ENCODE data around the gene ZNF543. TPM values are rescaled to one million over a fixed set of nuclear protein-coding genes. Genes with fewer than 3 reads are reported as not detected.

Gene ZNF543
- total RNA-seq (2022; extraction: Qiagen RNA extraction): 1.6 to 1.9 TPM (median 1.7 TPM) in 5 replicates

DNA sequence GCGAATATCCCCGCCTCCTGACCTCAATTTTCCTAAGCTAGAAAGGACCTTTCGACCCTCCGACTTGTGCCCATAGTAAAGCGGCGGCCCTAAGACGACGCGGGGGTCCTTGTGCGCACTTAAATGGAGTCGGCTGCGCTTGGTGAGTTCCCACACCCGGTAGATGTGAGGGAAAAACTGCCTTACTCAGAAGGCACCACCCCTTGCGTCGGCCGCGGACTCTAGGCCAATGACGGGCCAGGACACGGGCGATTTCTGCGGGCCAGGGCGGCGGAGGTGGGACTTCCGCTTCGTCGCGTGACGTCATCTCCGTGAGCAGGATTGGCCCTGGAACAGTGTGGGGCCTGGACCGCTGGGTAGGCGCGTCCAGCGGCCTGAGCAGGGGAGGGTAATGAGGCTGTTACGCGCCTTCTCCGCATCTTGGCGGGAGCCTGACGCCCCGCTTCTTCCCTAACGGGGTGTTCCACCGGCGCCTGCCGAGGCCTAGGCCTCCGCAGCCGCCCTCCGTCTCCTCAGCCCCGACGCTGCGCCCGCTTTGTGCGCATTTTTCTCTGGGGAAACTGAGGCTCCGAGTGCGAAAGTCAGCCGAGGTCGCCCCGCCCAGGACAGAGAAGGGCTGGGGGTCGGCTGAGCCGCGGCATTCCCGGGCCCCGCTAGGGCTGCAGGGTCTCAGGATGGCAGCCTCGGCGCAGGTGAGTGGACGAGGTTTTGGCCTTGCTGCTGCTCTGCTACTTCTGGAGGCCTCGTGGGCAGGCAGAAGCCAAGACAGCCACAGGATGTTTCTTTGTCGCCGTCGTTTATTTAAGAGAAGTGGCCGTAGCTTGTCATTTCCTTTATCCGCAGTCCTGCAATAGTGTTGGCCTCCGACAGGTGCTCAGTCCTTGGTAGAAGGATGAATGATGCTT is at the start of gene ZNF543:
TSS of gene ZNF543 (plus strand) at position 293 of the 905 bp plus-strand sequence. CDS start at position 675, 382 bp downstream.

GRCh38 chr19:57280165-57280961 is 39.9 kb upstream of the ZNF543 start, which contains the start of gene ZNF460:
TSS of gene ZNF460 (plus strand) at chr19:57280485. CDS start at chr19:57280807, 322 bp downstream.

DNA sequence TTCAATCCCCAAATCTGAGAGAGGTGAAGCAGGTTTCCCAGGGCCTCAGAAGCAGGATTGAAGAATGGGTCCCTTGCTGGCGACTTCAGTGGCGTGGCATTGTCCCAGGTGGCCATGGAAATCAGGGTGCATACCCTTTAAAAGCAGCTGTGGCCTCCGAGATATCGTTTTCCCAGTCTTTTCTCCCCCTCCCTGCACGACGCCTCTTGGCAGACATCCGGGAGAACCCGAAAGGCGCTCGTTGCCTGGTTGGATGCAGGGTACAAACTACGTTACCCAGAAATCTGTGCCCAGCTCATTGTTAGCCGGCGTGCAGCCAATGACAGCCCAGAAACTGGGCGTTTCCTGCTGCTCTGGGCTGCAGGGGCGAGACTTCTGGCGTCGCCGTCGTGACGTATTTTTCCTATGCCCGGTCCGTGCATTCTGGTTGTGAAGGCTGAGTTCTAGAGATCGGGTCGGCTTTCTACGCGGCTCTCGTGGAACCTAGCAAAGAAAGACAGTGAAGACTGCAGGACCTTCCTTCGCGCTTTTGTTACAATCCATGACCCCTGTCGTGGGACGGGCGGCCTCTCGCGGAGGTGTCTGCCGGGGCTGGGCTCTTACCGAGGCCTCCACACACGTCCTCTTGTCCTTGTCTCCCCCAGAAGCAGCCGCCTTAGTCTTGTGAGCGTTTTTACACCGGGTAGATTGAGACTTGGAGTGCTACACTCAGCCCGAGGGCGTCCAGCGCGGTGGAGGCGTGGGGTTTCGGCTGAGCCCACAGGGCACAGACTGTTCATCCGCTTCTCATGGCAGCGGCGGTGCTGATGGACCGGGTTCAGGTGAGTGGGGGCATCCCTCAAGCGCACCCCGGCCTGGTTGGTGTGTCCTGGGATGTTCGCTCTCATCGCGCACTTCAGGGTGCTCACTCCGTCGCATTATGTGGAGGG is 30.9 kb downstream of the ZNF543 start, which contains the start of gene ZNF304:
TSS of gene ZNF304 (plus strand) at position 395 of the 929 bp plus-strand sequence. CDS start at position 789, 394 bp downstream.

GRCh38 chr19:57362997-57363687 is 42.9 kb downstream of the ZNF543 start, which contains the start of the genes TRAPPC2B and ZNF547:
TSS of gene TRAPPC2B (plus strand) at chr19:57363551. CDS start at chr19:57364834, 1,283 bp downstream.
TSS of gene ZNF547 (plus strand) at chr19:57363551. CDS start at chr19:57368556, 5,005 bp downstream.

Other genes starting within 250 kb of the ZNF543 start
- not detected in 5 replicates for gene USP29, start 200.5 kb upstream of the ZNF543 start, total RNA-seq (2022; extraction: Qiagen RNA extraction)
- gene ZIM3, start 175.3 kb upstream of the ZNF543 start, total RNA-seq (2022; extraction: Qiagen RNA extraction): not detected in 5 replicates
- 0.08 to 0.11 TPM in 2 of 5 replicates, not detected in the others for gene DUXA, start 153.0 kb upstream of the ZNF543 start, total RNA-seq (2022; extraction: Qiagen RNA extraction)
- gene ZNF264, start 129.0 kb upstream of the ZNF543 start, total RNA-seq (2022; extraction: Qiagen RNA extraction): 7.5 to 9.6 TPM (median 8.1 TPM) in 5 replicates
- gene AURKC, start 89.4 kb upstream of the ZNF543 start, total RNA-seq (2022; extraction: Qiagen RNA extraction): 0.26 to 0.62 TPM (median 0.40 TPM) in 5 replicates
- 1.5 to 2.8 TPM (median 2.3 TPM) in 5 replicates for gene ZNF805, start 79.8 kb upstream of the ZNF543 start, total RNA-seq (2022; extraction: Qiagen RNA extraction)
- gene ZNF460, start 40.0 kb upstream of the ZNF543 start, total RNA-seq (2022; extraction: Qiagen RNA extraction): 0.92 to 1.9 TPM (median 1.1 TPM) in 5 replicates
- gene ZNF304, start 30.8 kb downstream of the ZNF543 start, total RNA-seq (2022; extraction: Qiagen RNA extraction): 2.2 to 2.6 TPM (median 2.2 TPM) in 5 replicates
- gene TRAPPC2B, start 43.1 kb downstream of the ZNF543 start, total RNA-seq (2022; extraction: Qiagen RNA extraction): 13.1 to 17.4 TPM (median 13.3 TPM) in 5 replicates
- gene ZNF547, start 43.1 kb downstream of the ZNF543 start, total RNA-seq (2022; extraction: Qiagen RNA extraction): 1.0 to 1.7 TPM (median 1.5 TPM) in 5 replicates
- gene ZNF548, start 69.4 kb downstream of the ZNF543 start, total RNA-seq (2022; extraction: Qiagen RNA extraction): 3.8 to 4.8 TPM (median 4.0 TPM) in 5 replicates
- 5.0 to 7.8 TPM (median 5.2 TPM) in 5 replicates for gene ZNF17, start 90.7 kb downstream of the ZNF543 start, total RNA-seq (2022; extraction: Qiagen RNA extraction)
- gene ZNF749, start 114.9 kb downstream of the ZNF543 start, total RNA-seq (2022; extraction: Qiagen RNA extraction): 12.5 to 13.8 TPM (median 13.5 TPM) in 5 replicates
- 0.06 to 0.13 TPM in 2 of 5 replicates, not detected in the others for gene VN1R1, start 136.7 kb downstream of the ZNF543 start, total RNA-seq (2022; extraction: Qiagen RNA extraction)
- 0.86 to 1.8 TPM (median 1.6 TPM) in 5 replicates for gene ZNF772, start 157.1 kb downstream of the ZNF543 start, total RNA-seq (2022; extraction: Qiagen RNA extraction)
- 5.3 to 6.8 TPM (median 6.5 TPM) in 5 replicates for gene ZNF419, start 167.3 kb downstream of the ZNF543 start, total RNA-seq (2022; extraction: Qiagen RNA extraction)
- gene ZNF773, start 179.5 kb downstream of the ZNF543 start, total RNA-seq (2022; extraction: Qiagen RNA extraction): 4.2 to 5.7 TPM (median 4.9 TPM) in 5 replicates
- gene ZNF549, start 206.9 kb downstream of the ZNF543 start, total RNA-seq (2022; extraction: Qiagen RNA extraction): 1.7 to 2.0 TPM (median 1.8 TPM) in 5 replicates
- 2.6 to 4.2 TPM (median 3.9 TPM) in 5 replicates for gene ZNF550, start 239.4 kb downstream of the ZNF543 start, total RNA-seq (2022; extraction: Qiagen RNA extraction)

Measured in A549 treated with dexamethasone at 1 μM for 4 hours (cell line).